Panc1 (cell line): ENCODE measurements around the gene CD58. TPM values are rescaled to one million over a fixed set of nuclear protein-coding genes. Genes with fewer than 3 reads are reported as not detected.

Source experiments
- ATAC-seq: fragments of 200-7000 bp; cut with Tn5 transposase; 2 replicates; pipeline ENCODE4 v1.9.1; 2020; ENCODE audit warnings: mild to moderate bottlenecking, moderate library complexity
- BruUV-seq: library from RNA; stranded (reverse); fragments of 400-500 nt; replicated peaks from 2 replicates; lab custom pipeline; 2021; lab: Mats Ljungman, UMichigan
- CTCF ChIA-PET: fragments of 300-600 bp; sonication (Branson Sonifier 250); formaldehyde crosslinking; loops from one replicate; lab custom pipeline; 2022; ENCODE audit warnings: antibody characterized with exemption; lab: Charles Lee
- POLR2A ChIA-PET: fragments of 300-600 bp; sonication (Branson Sonifier 250); formaldehyde crosslinking; loops from one replicate; lab custom pipeline; 2022; ENCODE audit warnings: antibody characterized with exemption; lab: Charles Lee
- DNase-seq: peaks from one replicate; pipeline ENCODE4 v3.0.0-alpha.2; 2010; ENCODE audit warnings: low read depth, low spot score
- H3K27ac ChIP-seq: 2 replicates; pipeline ENCODE4 v1.5.1; 2011; ENCODE audit warnings: mild to moderate bottlenecking, low read length, inconsistent platforms
- H3K27me3 ChIP-seq: fragments of 200-500 bp; sonication (Bioruptor generic); 2 replicates; pipeline ENCODE4 v1.6.0; 2014; ENCODE audit warnings: low read length, inconsistent platforms; ENCODE audit not compliant: control insufficient read depth, insufficient read depth
- H3K36me3 ChIP-seq: fragments of 200-500 bp; sonication (Bioruptor generic); 2 replicates; pipeline ENCODE4 v1.5.1; 2014; ENCODE audit warnings: inconsistent platforms, mild to moderate bottlenecking, low read length, moderate library complexity; ENCODE audit not compliant: control insufficient read depth, insufficient read depth
- H3K4me1 ChIP-seq: 2 replicates; pipeline ENCODE4 v1.5.1; 2011; ENCODE audit warnings: inconsistent platforms, mild to moderate bottlenecking, low read length, moderate library complexity; ENCODE audit not compliant: control insufficient read depth, insufficient read depth
- H3K4me3 ChIP-seq, 2 experiments: 2 replicates each; pipeline ENCODE4 v1.5.1; 2011 to 2012; ENCODE audit warnings: low read depth in 2 of 2, low read length in 2 of 2, mild to moderate bottlenecking in 2 of 2, inconsistent platforms in 1 of 2, moderate library complexity in 1 of 2
- H3K9me3 ChIP-seq: fragments of 200-500 bp; sonication (Bioruptor generic); 2 replicates; pipeline ENCODE4 v1.5.1; 2014; ENCODE audit warnings: low read depth, mild to moderate bottlenecking, inconsistent platforms, low read length, moderate library complexity; ENCODE audit not compliant: control insufficient read depth, insufficient read depth
- POLR2AphosphoS5 ChIP-seq: IDR thresholded peaks from 2 replicates; pipeline ENCODE4 v1.6.1; 2012; ENCODE audit warnings: mild to moderate bottlenecking, low read depth, low read length, moderate library complexity
- REST ChIP-seq, 2 experiments: IDR thresholded peaks; 2 replicates each; pipeline ENCODE4 v1.6.1; 2011 to 2012; ENCODE audit warnings: low read depth in 2 of 2, control low read depth in 1 of 2, low read length in 1 of 2, mild to moderate bottlenecking in 1 of 2, moderate library complexity in 1 of 2; ENCODE audit not compliant: insufficient read depth in 1 of 2
- SIN3A ChIP-seq: IDR thresholded peaks from 2 replicates; pipeline ENCODE4 v1.6.1; 2012; ENCODE audit warnings: low read depth, mild to moderate bottlenecking, low read length, moderate library complexity, borderline replicate concordance; ENCODE audit not compliant: insufficient read depth
- TCF7L2 ChIP-seq: IDR thresholded peaks from 2 replicates; pipeline ENCODE4 v1.6.1; 2011; ENCODE audit warnings: mild to moderate bottlenecking, low read depth, low read length, inconsistent platforms
- in situ Hi-C: cut with HindIII; loops from 2 replicates; pipeline ENCODE4 v1.10.0; 2016; ENCODE audit warnings: low sequenced_read_pairs, low pct_unique_long_range_greater_than_20kb
- intact Hi-C: fragments of 100-400 bp; cut with micrococcal nuclease; formaldehyde crosslinking; loops from one replicate; pipeline ENCODE4 v1.10.0; 2022; ENCODE audit not compliant: unreplicated experiment
- total RNA-seq: library from RNA; stranded (reverse); gene quantifications from one replicate; pipeline ENCODE4 v1.2.1, GENCODE V29; 2021; ENCODE audit not compliant: unreplicated experiment
- TF ChIP-seq, protein P1 (sequence below): fragments of 450-650 bp; IDR thresholded peaks from 2 replicates; pipeline ENCODE4 v1.5.1; 2017; ENCODE audit warnings: mild to moderate bottlenecking

CD58 gene
- total RNA-seq, 1 experiment from 2014 or later = 12.6 TPM

DNA sequence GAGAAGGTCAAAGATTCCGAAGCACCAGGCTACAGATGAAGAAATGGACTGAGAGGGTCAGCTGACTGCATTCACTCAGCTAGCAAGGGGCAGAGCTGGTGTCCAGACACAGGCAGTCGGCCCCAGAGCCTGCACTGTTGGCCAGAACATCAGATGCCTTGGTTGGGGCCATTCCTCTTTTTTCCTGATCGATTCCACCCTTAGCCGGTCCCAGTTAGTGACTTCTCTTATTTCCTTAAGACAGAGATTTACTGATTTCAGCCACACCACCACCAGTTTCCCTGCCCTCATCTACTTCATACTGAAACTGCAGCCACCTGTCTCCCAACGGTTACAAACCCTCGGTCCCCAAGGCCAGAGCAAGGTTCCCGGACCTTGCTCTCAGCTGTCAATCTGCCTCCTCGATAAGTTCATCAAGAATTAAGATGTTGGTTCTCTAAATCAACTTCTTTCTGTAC is 11.5 kb downstream of the CD58 start:
- no peak overlapping the region for H3K4me3 ChIP-seq
- DNase-seq (no peak), ATAC-seq (no peak)
- H3K4me1 ChIP-seq = no peaks in the 10 kb centered on the region; the same call in 1 of the 2 replicates
- in situ Hi-C loops = no loop called here
- CTCF ChIA-PET = no interaction called here
- intact Hi-C loops = no loop called here
- TF ChIP-seq, protein P1, sequence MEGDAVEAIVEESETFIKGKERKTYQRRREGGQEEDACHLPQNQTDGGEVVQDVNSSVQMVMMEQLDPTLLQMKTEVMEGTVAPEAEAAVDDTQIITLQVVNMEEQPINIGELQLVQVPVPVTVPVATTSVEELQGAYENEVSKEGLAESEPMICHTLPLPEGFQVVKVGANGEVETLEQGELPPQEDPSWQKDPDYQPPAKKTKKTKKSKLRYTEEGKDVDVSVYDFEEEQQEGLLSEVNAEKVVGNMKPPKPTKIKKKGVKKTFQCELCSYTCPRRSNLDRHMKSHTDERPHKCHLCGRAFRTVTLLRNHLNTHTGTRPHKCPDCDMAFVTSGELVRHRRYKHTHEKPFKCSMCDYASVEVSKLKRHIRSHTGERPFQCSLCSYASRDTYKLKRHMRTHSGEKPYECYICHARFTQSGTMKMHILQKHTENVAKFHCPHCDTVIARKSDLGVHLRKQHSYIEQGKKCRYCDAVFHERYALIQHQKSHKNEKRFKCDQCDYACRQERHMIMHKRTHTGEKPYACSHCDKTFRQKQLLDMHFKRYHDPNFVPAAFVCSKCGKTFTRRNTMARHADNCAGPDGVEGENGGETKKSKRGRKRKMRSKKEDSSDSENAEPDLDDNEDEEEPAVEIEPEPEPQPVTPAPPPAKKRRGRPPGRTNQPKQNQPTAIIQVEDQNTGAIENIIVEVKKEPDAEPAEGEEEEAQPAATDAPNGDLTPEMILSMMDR = no peak
- no peak for TF ChIP-seq REST (IDR thresholded peaks at IDR 0.05; ENCODE audit: insufficient read depth in 1 of 2, low read depth in 2 of 2, low read length in 1 of 2)
- TF ChIP-seq POLR2AphosphoS5 = no peak
- no peak for TF ChIP-seq SIN3A
- TF ChIP-seq TCF7L2 = no peak
- no peaks in the 10 kb centered on the region for H3K27me3 ChIP-seq
- H3K36me3 ChIP-seq = no peaks in the 10 kb centered on the region
- BruUV-seq = no TSS peak
- H3K27ac ChIP-seq = no peak overlapping the region
- POLR2A ChIA-PET = no interaction called here
- H3K9me3 ChIP-seq = no peaks in the 10 kb centered on the region

GRCh38 chr1:116558571-116558970 is 12.3 kb downstream of the CD58 start:
- CTCF ChIA-PET = no interaction called here
- BruUV-seq = no TSS peak
- Histone ChIP-seq H3K4me1 (no peaks in the 10 kb centered on the region; the same call in 1 of the 2 replicates), H3K27me3 (no peaks in the 10 kb centered on the region), H3K4me3 (no peak overlapping the region), H3K9me3 (no peaks in the 10 kb centered on the region), H3K36me3 (no peaks in the 10 kb centered on the region), H3K27ac (no peak overlapping the region)
- DNase-seq (no peak), ATAC-seq (no peak)
- TF ChIP-seq REST (IDR thresholded peaks at IDR 0.05; ENCODE audit: insufficient read depth in 1 of 2, low read depth in 2 of 2, low read length in 1 of 2) (no peak), TCF7L2 (no peak), SIN3A (no peak), POLR2AphosphoS5 (no peak)
- TF ChIP-seq, protein P1 = no peak
- in situ Hi-C loops = no loop called here
- intact Hi-C loops = no loop called here
- POLR2A ChIA-PET = no interaction called here
